Upper lobe of left lung (tissue), 6 donors: ENCODE measurements around the gene KDM6B. TPM values are rescaled to one million over a fixed set of nuclear protein-coding genes. Genes with fewer than 3 reads are reported as not detected.

Experiments used
- ATAC-seq, 2 donors: fragments of 200-7000 bp; cut with Tn5 transposase; one replicate each; pipeline ENCODE4 v1.9.1; 2022; ENCODE audit warnings: mild to moderate bottlenecking in 2 of 2, moderate library complexity in 2 of 2; ENCODE audit not compliant: low FRiP score in 2 of 2
- DNase-seq, 2 donors: peaks; one replicate each; pipeline ENCODE4 v3.0.0-alpha.2; 2019 to 2020
- H3K27ac ChIP-seq, 4 donors: fragments of 200-600 bp; sonication (generic); one replicate each; pipeline ENCODE4 v1.5.1; 2016 to 2019
- H3K27me3 ChIP-seq, 4 donors: fragments of 200-600 bp; sonication (generic); one replicate each; pipeline ENCODE4 v1.5.1; 2017 to 2019
- H3K36me3 ChIP-seq, 4 donors: fragments of 200-600 bp; sonication (generic); one replicate each; pipeline ENCODE4 v1.5.1; 2016 to 2019
- H3K4me1 ChIP-seq, 4 donors: fragments of 200-600 bp; sonication (generic); one replicate each; pipeline ENCODE4 v1.5.1; 2018 to 2019
- H3K4me3 ChIP-seq, 4 donors: fragments of 200-600 bp; sonication (generic); one replicate each; pipeline ENCODE4 v1.5.1; 2017 to 2019; ENCODE audit warnings: mild to moderate bottlenecking in 2 of 4, moderate library complexity in 1 of 4
- H3K9me3 ChIP-seq, 4 donors: fragments of 200-600 bp; sonication (generic); one replicate each; pipeline ENCODE4 v1.5.1; 2018 to 2019
- CTCF ChIP-seq, 6 experiments: fragments of 450-650 bp in 4 of 6; fragments of 200-600 bp in 2 of 6; sonication (generic) in 2 of 6; IDR thresholded peaks; one replicate each; pipeline ENCODE4 v1.5.1; 2016 to 2019; ENCODE audit warnings: antibody characterized with exemption in 6 of 6
- EP300 ChIP-seq, 4 donors: sonication (generic); formaldehyde crosslinking; IDR thresholded peaks; one replicate each; pipeline ENCODE4 v1.5.1; 2017; ENCODE audit warnings: antibody characterized with exemption in 4 of 4, control low read depth in 2 of 4
- POLR2A ChIP-seq, 4 donors: fragments of 450-650 bp; IDR thresholded peaks; one replicate each; pipeline ENCODE4 v1.5.1; 2016 to 2017; ENCODE audit warnings: antibody characterized with exemption in 4 of 4, mild to moderate bottlenecking in 2 of 4
- POLR2AphosphoS5 ChIP-seq, 2 donors: sonication (generic); formaldehyde crosslinking; IDR thresholded peaks; one replicate each; pipeline ENCODE4 v1.5.1; 2017; ENCODE audit warnings: antibody characterized with exemption in 2 of 2
- WGBS, 2 donors: methylation state at CpG; one replicate each; pipeline ENCODE4 v1.1.5; 2017 to 2018; 5-methylcytosine and 5-hydroxymethylcytosine counted together
- total RNA-seq, 6 donors: library from RNA; depleted of rRNA in 4 of 6; stranded (reverse); fragments of >200 nt in 4 of 6; gene quantifications; one replicate each; pipeline versions ENCODE4 v1.1.0 to v1.2.1, GENCODE V29; 2016 to 2021
- donor health status: DM: no; HTN: no; CAD: no; lungs with moderate emphysema.
- donor health status: DM: no; HTN: yes; CAD: no; lungs with severe emphysema.

The KDM6B gene
- total RNA-seq, 6 donors from 2014 or later, result 17.5 to 68.0 (median 42.2) TPM

DNA sequence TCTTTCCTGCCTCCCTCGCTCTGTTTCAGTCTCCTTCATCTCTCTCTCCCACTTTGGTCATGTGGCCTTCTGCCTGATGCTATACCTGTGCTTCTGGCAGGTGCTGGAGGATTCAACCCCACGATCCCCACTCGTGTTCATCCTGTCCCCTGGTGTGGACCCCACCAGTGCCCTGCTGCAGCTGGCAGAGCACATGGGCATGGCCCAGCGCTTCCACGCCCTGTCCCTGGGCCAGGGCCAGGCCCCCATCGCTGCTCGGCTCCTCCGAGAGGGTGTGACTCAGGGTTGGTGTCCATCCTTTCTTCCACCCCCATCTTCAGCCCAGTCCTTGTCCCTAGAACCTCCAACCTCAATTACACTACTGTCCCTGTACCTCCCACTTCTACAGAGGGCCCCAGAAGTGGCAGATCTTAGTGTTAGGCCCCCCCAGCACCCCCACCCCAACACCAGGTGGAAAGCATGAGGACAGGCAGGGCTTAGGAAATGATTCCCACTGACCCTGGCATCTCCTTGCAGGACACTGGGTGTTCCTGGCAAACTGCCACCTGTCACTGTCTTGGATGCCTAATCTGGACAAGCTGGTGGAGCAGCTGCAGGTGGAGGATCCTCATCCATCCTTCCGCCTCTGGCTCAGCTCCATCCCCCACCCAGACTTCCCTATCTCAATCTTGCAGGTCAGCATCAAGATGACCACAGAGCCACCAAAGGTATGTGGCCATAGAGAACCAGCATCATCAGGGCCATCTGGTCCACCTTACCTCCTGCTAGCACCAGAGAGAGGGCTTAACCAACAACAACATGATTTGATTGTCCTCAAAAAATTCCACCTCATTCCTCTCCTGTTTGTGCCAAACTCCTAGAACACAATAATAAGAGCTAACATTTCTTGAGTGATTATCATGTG is 9.7 kb upstream of the KDM6B start:
- ATAC-seq, result no peak
- 80 to 92% methylated on average over 8 to 9 of the region's 9 CpGs for WGBS, 2 donors
- DNase-seq, result peak in 1 of 2 donors; percentile 52

GRCh38 chr17:7825206-7825990 is 8.6 kb upstream of the KDM6B start:
- DNase-seq, result no peak
- Histone ChIP-seq H3K27me3 (no peaks in the 10 kb centered on the region), H3K4me1 (no peaks in the 10 kb centered on the region), H3K27ac (no peak overlapping the region), H3K36me3 (no peaks in the 10 kb centered on the region), H3K4me3 (no peak overlapping the region), H3K9me3 (no peaks in the 10 kb centered on the region)
- no peak for ATAC-seq
- TF ChIP-seq POLR2A (IDR thresholded peaks at IDR 0.05) (no peak), POLR2AphosphoS5 (IDR thresholded peaks at IDR 0.05) (no peak), CTCF (IDR thresholded peaks at IDR 0.05) (peak in 1 of 6 experiments; percentile 8)
- 41 to 45% methylated on average over 12 of the region's 12 CpGs for WGBS, 2 donors

More for the DNA sequence above, 9.7 kb upstream of the KDM6B start:
- no peaks in the 10 kb centered on the region for H3K36me3 ChIP-seq
- no peak overlapping the region for H3K27ac ChIP-seq
- H3K9me3 ChIP-seq, result no peaks in the 10 kb centered on the region
- no peaks in the 10 kb centered on the region for H3K27me3 ChIP-seq
- H3K4me1 ChIP-seq, result no peaks in the 10 kb centered on the region
- H3K4me3 ChIP-seq, result no peak overlapping the region
- TF ChIP-seq CTCF (IDR thresholded peaks at IDR 0.05) (no peak), POLR2AphosphoS5 (IDR thresholded peaks at IDR 0.05) (no peak), POLR2A (IDR thresholded peaks at IDR 0.05) (no peak), EP300 (IDR thresholded peaks at IDR 0.05) (no peak)

DNA sequence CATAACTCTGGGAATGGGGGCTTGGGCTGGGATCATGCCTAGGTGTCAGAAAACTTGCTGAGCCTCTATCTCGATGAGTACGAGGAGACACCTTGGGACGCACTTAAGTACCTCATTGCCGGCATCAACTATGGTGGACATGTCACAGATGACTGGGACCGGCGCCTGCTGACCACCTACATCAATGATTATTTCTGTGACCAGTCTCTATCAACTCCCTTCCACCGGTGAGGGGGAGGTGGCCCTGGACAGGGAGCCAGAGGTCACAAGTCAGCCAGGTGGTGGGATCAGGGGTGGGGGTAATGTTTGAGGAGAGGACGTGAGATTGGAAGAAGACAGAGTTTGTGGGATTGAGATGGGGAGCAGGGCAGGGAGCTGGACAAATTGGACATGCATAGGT is 3.4 kb upstream of the KDM6B start:
- H3K36me3 ChIP-seq, result no peaks in the 10 kb centered on the region

GRCh38 chr17:7831233-7831632 is 2.8 kb upstream of the KDM6B start:
- DNase-seq (no peak), ATAC-seq (no peak)
- no peaks in the 10 kb centered on the region for H3K36me3 ChIP-seq
- no peak overlapping the region for H3K4me3 ChIP-seq
- no peaks in the 10 kb centered on the region for H3K27me3 ChIP-seq
- peaks cover under 1 to 13% (median 9%) of the 10 kb centered on the region in 4 donors for H3K4me1 ChIP-seq
- no peak overlapping the region for H3K27ac ChIP-seq
- no peaks in the 10 kb centered on the region for H3K9me3 ChIP-seq
- TF ChIP-seq CTCF (IDR thresholded peaks at IDR 0.05) (no peak), POLR2A (IDR thresholded peaks at IDR 0.05) (no peak), EP300 (IDR thresholded peaks at IDR 0.05) (no peak), POLR2AphosphoS5 (IDR thresholded peaks at IDR 0.05) (no peak)
- WGBS, 2 donors, result 74 to 79% methylated on average over 7 of the region's 7 CpGs

More for the DNA sequence above, 3.4 kb upstream of the KDM6B start:
- no peak overlapping the region for H3K27ac ChIP-seq
- H3K9me3 ChIP-seq, result no peaks in the 10 kb centered on the region
- H3K27me3 ChIP-seq, result no peaks in the 10 kb centered on the region
- WGBS, 2 donors, result 89 to 94% methylated on average over 8 of the region's 8 CpGs
- no peak for DNase-seq
- ATAC-seq, result no peak
- TF ChIP-seq EP300 (IDR thresholded peaks at IDR 0.05), result no peak
- no peak for TF ChIP-seq CTCF (IDR thresholded peaks at IDR 0.05)
- no peak for TF ChIP-seq POLR2AphosphoS5 (IDR thresholded peaks at IDR 0.05)
- no peak for TF ChIP-seq POLR2A (IDR thresholded peaks at IDR 0.05)
- peaks cover 0 to 7% (median 6%) of the 10 kb centered on the region in 4 donors for H3K4me1 ChIP-seq
- H3K4me3 ChIP-seq, result no peak overlapping the region
